Heart left ventricle (tissue), 16 donors: ENCODE data around the gene CDH18. TPM values are rescaled to one million over a fixed set of nuclear protein-coding genes. Genes with fewer than 3 reads are reported as not detected.

Experiments
- ATAC-seq, 4 donors: fragments of 200-7000 bp; cut with Tn5 transposase; one replicate each; pipeline ENCODE4 v1.9.1; 2020 to 2022; ENCODE audit warnings: moderate library complexity in 4 of 4, mild to moderate bottlenecking in 3 of 4, moderate number of reproducible peaks in 1 of 4
- DNase-seq, 5 donors: peaks; one replicate each; pipeline ENCODE4 v3.0.0-alpha.2; 2020
- H3K27ac ChIP-seq, 12 donors: fragments of 200-600 bp; sonication (generic) in 4 of 12; one replicate each; pipeline versions ENCODE4 v1.5.0 to v1.8.0; 2016 to 2022; ENCODE audit warnings: mild to moderate bottlenecking in 2 of 12
- H3K27me3 ChIP-seq, 9 donors: fragments of 200-600 bp; sonication (generic) in 2 of 9; one replicate each; pipeline versions ENCODE4 v1.5.1 to v1.8.0; 2016 to 2022; ENCODE audit warnings: mild to moderate bottlenecking in 3 of 9
- H3K36me3 ChIP-seq, 9 donors: fragments of 200-600 bp; sonication (generic) in 2 of 9; one replicate each; pipeline versions ENCODE4 v1.5.0 to v1.8.0; 2018 to 2022; ENCODE audit warnings: mild to moderate bottlenecking in 2 of 9
- H3K4me1 ChIP-seq, 12 donors: fragments of 200-600 bp; sonication (generic) in 4 of 12; one replicate each; pipeline versions ENCODE4 v1.5.0 to v1.8.0; 2016 to 2022; ENCODE audit warnings: mild to moderate bottlenecking in 3 of 12
- H3K4me3 ChIP-seq, 12 donors: fragments of 200-600 bp; sonication (generic) in 4 of 12; one replicate each; pipeline versions ENCODE4 v1.5.0 to v1.8.0; 2017 to 2022; ENCODE audit warnings: mild to moderate bottlenecking in 9 of 12, moderate library complexity in 4 of 12
- H3K9me3 ChIP-seq, 12 donors: fragments of 200-600 bp; sonication (generic) in 4 of 12; one replicate each; pipeline versions ENCODE4 v1.5.0 to v1.8.0; 2016 to 2022; ENCODE audit warnings: mild to moderate bottlenecking in 1 of 12
- CTCF ChIP-seq, 12 donors: fragments of 200-600 bp; sonication (generic) in 4 of 12; IDR thresholded peaks; one replicate each; pipeline versions ENCODE4 v1.5.0 to v1.8.0; 2018 to 2022; ENCODE audit warnings: antibody characterized with exemption in 12 of 12, mild to moderate bottlenecking in 5 of 12
- POLR2A ChIP-seq, 2 donors: fragments of 450-650 bp; IDR thresholded peaks; one replicate each; pipeline ENCODE4 v1.6.1; 2017; ENCODE audit warnings: antibody characterized with exemption in 2 of 2, mild to moderate bottlenecking in 2 of 2, moderate library complexity in 2 of 2
- WGBS, 4 donors: extraction: QIAGEN DNeasy Blood & Tissue Kit in 2 of 4; methylation state at CpG; one replicate each; pipeline versions ENCODE4 v1.1.5 to v1.1.7; 2013 to 2018; 5-methylcytosine and 5-hydroxymethylcytosine counted together
- intact Hi-C, 10 donors: fragments of 100-400 bp; cut with DNase I; formaldehyde crosslinking; loops; one replicate each; pipeline versions ENCODE4 v1.11.1 to v1.14.2; 2022
- polyA plus RNA-seq, 2 donors: library from polyadenylated mRNA; stranded (reverse); fragments of 200-250 nt; gene quantifications; one replicate each; pipeline ENCODE4 v1.2.3, GENCODE V29; 2013
- total RNA-seq, 9 donors: library from RNA; depleted of rRNA in 2 of 9; stranded (reverse); fragments of >200 nt in 2 of 9; fragmentation: NEBNext Ultra II Directional in 3 of 9; extraction: Animal tissue kit (Norgen Biotek cat#: 25700) in 3 of 9; gene quantifications; one replicate each; pipeline versions ENCODE4 v1.1.0 to v1.2.4, GENCODE V29; 2016 to 2023
- donor health status: ischemic (EF 13 %, LVEDD 7.1; RV severe dilation, severe dysfunction).
- donor health status: healthy with polysubstance abuse.
- donor health status: DM: no; HTN: yes; CAD: no.
- donor health status: DM: no; HTN: no; CAD: no.
- donor health status: ischemic (EF 25% LVEDD 6.9; RV normal size, moderate dysfunction).
- donor health status: ischemic (EF 25% LVEDD 5.7; RV mildly dilated, moderate dysfunction).
- donor health status: healthy.
- donor health status: DM: yes; HTN: yes; CAD: no.
- donor health status: ischemic (EF 35%, LVEDD 5.7; RV mildly dilated, moderate dysfunction).
- donor health status: nonischemic (EF 11% LVEDD 7.7; RV severe dilation, severe dysfunction).
- donor health status: DM: yes; HTN: yes; CAD: no.
- donor health status: PGD.
- donor health status: ischemic (EF 29% LVEDD 5.4; RV normal size, mild dysfunction).
- donor health status: nonischemic (EF 23%, LVEDD 6.1; RV moderate dilation, normal function).

CDH18 gene
- total and polyA plus RNA-seq, 11 donors: 0.75 TPM; not detected in 10

DNA sequence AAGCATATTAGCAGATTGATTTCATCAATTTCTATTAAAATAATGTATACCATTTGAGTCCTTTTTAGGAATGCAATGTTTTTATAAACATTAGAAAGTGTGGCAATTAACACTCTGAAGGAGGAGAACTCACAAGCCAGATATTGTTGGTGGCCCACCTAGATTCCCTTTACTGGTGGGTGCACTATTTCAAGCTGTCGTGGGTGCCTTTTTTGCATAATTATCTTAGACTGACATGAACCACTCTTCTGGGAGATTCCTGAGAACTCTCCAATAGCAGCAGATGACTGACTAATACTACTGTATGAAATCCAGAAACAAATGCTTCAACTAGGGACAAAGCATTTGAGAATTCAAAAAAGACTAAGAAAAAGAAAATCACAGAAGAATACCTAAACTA, 526.0 kb downstream of the CDH18 start:
- Histone ChIP-seq H3K27me3 (no peaks in the 10 kb centered on the region), H3K9me3 (peaks cover 0 to under 1% (median 0%) of the 10 kb centered on the region in 12 donors), H3K4me3 (no peak overlapping the region), H3K27ac (no peak overlapping the region), H3K36me3 (no peaks in the 10 kb centered on the region), H3K4me1 (no peaks in the 10 kb centered on the region)
- intact Hi-C loops: no loop called here
- WGBS, 4 donors: 26 to 38% (median 31%) methylated on average over 1 of the region's 1 CpG
- TF ChIP-seq CTCF (IDR thresholded peaks at IDR 0.05) (no peak), POLR2A (IDR thresholded peaks at IDR 0.05) (no peak)
- ATAC-seq (no peak), DNase-seq (no peak)

DNA sequence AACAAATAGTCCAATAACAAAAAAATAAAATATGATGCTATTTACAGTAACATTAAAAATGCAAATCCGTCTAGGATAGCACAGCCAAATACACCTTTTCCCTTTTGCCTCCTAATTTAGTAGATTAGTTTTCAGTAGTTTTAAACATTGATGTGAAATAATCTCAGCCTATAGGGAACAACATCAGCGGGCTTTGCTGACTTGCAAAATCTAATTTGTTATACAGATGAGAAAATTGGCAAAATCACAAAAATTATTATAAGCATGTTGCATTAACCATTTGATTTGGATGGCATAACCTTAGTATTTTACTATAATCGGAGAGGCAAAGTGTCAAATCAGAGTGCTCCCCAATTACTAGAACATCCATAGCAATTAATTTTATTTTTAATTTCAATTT, 563.5 kb downstream of the CDH18 start:
- H3K4me1 ChIP-seq: no peaks in the 10 kb centered on the region
- intact Hi-C loops: no loop called here
- no peak for DNase-seq
- H3K27ac ChIP-seq: no peak overlapping the region
- ATAC-seq: no peak
- H3K36me3 ChIP-seq: no peaks in the 10 kb centered on the region
- 75 to 83% (median 76%) methylated on average over 3 of the region's 3 CpGs for WGBS, 4 donors
- H3K4me3 ChIP-seq: no peak overlapping the region
- TF ChIP-seq CTCF (IDR thresholded peaks at IDR 0.05): no peak
- no peak for TF ChIP-seq POLR2A (IDR thresholded peaks at IDR 0.05)
- H3K9me3 ChIP-seq: peaks cover 0 to 5% (median 0%) of the 10 kb centered on the region in 12 donors
- no peaks in the 10 kb centered on the region for H3K27me3 ChIP-seq
